Chondrocyte (in vitro differentiated cells): Measurements from ENCODE around the gene PTPRE. TPM values are rescaled to one million over a fixed set of nuclear protein-coding genes. Genes with fewer than 3 reads are reported as not detected.

Experiments used
- DNase-seq: peaks from one replicate; pipeline ENCODE4 v3.0.0; 2021; ENCODE audit warnings: mixed read lengths, low spot score
- H3K27ac Mint-ChIP-seq: one replicate; pipeline ENCODE4 v1.8.0; 2021; ENCODE audit warnings: mild to moderate bottlenecking, moderate library complexity, mixed read lengths; ENCODE audit not compliant: unreplicated experiment
- H3K27me3 Mint-ChIP-seq: 2 replicates; pipeline ENCODE4 v1.8.0; 2021; ENCODE audit warnings: low read depth, mixed read lengths
- H3K36me3 Mint-ChIP-seq: 2 replicates; pipeline ENCODE4 v1.8.0; 2021; ENCODE audit warnings: low read depth, mixed read lengths
- H3K4me1 Mint-ChIP-seq: 2 replicates; pipeline ENCODE4 v1.8.0; 2021; ENCODE audit warnings: low read depth, mild to moderate bottlenecking, mixed read lengths
- H3K4me3 Mint-ChIP-seq: one replicate; pipeline ENCODE4 v1.8.0; 2021; ENCODE audit warnings: mild to moderate bottlenecking, moderate library complexity, mixed read lengths; ENCODE audit not compliant: unreplicated experiment
- H3K9me3 Mint-ChIP-seq: 2 replicates; pipeline ENCODE4 v1.8.0; 2021; ENCODE audit warnings: low read depth, mixed read lengths
- total RNA-seq: library from RNA; stranded (reverse); gene quantifications from 3 replicates; pipeline ENCODE4 v1.2.1, GENCODE V29; 2021
- TF ChIP-seq, protein P1 (sequence below): fragments of 200-600 bp; sonication (generic); IDR thresholded peaks from 2 replicates; pipeline ENCODE4 v1.5.0; 2021; ENCODE audit warnings: antibody characterized with exemption, mild to moderate bottlenecking, moderate library complexity

The PTPRE gene
- total RNA-seq, 1 donor from 2014 or later, result 6.2 TPM

DNA sequence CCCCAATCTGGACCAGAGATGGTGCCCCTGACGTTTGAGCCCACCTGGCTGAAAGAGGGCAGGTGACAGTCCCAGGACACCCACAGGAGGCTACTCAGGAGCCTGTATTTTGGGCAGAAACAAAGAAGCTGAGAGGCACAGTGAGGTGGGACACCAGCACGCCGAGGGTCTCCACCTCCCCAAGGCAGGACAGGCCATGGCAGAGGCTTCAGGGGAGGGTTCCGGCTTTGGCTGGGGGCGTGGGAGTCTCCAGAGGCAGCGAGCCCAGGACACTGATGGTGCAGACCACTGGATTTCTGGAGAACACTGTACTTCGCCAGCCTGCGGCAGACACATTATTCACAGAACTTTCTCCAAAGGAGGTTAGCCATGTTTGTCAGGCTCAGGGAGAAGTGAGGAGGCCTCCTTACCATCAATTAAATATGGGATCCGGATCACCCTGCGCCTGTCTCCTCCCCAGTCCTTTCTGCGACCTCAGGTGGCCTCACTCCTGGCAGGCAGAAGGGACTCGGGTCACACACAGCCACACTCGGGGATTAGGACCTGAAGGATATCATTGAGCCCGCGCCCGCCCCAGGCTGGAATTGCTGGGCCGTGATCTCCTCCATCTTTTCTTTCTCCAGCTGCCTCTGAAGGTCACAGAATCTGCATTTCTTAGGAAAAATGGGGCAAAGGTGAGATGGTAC is 121.1 kb downstream of the PTPRE start:
- Mint-ChIP-seq H3K27ac (no peak overlapping the region), H3K36me3 (no peaks in the 10 kb centered on the region), H3K4me3 (no peak overlapping the region), H3K27me3 (no peaks in the 10 kb centered on the region), H3K9me3 (no peaks in the 10 kb centered on the region), H3K4me1 (peaks cover 5% of the 10 kb centered on the region)
- DNase-seq, result no peak
- TF ChIP-seq, protein P1, sequence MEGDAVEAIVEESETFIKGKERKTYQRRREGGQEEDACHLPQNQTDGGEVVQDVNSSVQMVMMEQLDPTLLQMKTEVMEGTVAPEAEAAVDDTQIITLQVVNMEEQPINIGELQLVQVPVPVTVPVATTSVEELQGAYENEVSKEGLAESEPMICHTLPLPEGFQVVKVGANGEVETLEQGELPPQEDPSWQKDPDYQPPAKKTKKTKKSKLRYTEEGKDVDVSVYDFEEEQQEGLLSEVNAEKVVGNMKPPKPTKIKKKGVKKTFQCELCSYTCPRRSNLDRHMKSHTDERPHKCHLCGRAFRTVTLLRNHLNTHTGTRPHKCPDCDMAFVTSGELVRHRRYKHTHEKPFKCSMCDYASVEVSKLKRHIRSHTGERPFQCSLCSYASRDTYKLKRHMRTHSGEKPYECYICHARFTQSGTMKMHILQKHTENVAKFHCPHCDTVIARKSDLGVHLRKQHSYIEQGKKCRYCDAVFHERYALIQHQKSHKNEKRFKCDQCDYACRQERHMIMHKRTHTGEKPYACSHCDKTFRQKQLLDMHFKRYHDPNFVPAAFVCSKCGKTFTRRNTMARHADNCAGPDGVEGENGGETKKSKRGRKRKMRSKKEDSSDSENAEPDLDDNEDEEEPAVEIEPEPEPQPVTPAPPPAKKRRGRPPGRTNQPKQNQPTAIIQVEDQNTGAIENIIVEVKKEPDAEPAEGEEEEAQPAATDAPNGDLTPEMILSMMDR, result no peak

DNA sequence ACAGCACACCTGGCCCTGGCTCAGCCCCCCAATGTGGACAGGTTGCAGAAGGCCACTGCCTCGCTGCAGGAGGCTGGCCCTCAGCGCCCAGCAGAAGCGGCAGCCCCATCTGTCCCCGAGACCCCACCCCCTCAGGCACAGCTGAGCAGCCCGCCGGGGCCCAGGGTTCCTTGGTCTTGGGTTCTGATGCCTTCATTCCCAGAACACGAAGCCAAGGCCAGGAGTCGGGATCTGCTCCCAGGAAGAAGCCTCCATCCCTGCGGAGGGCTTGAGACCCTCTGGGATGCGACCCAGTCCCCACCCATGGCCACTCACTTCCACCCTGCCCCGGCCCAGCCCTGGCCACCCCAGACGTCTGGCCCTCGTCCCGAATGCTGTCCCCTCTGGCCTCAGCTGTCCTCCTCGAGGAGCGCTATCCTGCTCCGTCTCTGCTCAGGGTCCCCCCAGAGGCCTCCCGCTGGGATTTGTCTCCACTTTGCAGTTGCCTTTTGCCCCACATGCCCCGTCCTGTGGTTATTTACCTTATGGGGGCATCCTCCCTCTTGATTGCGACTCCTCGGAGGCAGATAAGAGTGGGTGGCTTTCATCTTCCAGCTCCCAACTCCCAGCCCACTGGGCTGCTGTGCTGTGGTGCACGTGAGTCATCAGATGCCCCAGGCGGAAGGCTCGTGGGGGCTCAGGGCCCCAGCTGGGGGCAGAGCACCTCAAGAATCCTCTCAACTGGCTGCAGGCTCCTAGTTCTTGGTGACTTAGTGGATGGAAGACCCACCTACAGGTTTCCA is 121.8 kb downstream of the PTPRE start:
- TF ChIP-seq, protein P1, result no peak
- DNase-seq, result peak; percentile 76
- no peaks in the 10 kb centered on the region for H3K9me3 Mint-ChIP-seq

DNA sequence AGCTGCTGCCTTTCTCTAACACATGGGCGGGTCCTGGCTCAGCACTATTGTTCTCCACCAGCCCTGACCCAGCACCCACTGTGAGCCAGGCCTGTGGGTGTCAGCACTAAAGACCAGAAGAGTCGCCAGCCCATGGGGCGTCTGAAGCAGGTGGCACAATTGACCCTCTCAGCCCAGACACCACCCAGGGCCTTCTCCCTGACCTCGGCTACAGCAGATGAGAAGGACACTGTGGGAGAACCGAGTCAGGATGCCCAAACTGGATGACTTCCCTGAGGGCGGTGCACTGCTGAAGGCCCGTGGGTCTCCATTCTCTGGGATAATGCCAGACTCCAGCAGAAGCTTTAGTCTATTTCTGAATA is 122.4 kb downstream of the PTPRE start:
- peaks cover 5% of the 10 kb centered on the region for H3K4me1 Mint-ChIP-seq
- TF ChIP-seq, protein P1, result no peak

More for the DNA sequence above, 121.8 kb downstream of the PTPRE start:
- H3K27me3 Mint-ChIP-seq, result no peaks in the 10 kb centered on the region
- no peaks in the 10 kb centered on the region for H3K36me3 Mint-ChIP-seq
- H3K27ac Mint-ChIP-seq, result no peak overlapping the region
- no peak overlapping the region for H3K4me3 Mint-ChIP-seq
- peaks cover 5% of the 10 kb centered on the region for H3K4me1 Mint-ChIP-seq

DNA sequence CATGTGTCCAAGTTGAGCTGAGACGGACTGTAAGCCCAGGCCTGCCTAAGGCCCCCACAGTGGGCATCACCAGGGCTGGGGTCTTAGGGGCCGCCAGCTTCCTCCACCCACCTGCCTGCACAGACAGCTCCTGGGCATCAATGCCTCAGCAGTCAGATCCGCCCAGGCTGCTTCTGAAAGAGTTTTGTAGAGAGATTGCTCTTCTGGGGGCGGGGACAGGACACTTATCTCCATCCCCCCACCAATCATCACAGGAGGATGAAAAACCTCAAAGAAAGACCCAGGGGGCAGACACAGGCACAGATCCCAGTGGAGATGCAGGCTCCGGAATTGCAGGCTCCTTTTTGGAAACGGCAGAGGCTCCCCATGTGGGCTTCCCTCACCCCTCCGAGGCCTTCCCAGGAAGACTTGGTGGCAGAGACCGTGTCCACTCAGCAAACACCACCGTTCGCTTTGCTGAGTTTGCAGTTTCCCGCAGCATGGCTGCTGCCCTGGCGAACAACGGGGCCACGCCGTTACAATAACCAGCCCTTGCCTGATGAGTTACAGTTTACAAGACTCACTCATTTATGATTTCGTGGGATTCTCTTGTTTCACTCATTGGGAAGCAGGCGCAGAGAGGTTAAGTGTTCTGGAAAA is 122.9 kb downstream of the PTPRE start:
- Mint-ChIP-seq H3K4me1 (peaks cover 5% of the 10 kb centered on the region), H3K27ac (no peak overlapping the region), H3K36me3 (no peaks in the 10 kb centered on the region), H3K4me3 (no peak overlapping the region), H3K27me3 (no peaks in the 10 kb centered on the region), H3K9me3 (no peaks in the 10 kb centered on the region)
- TF ChIP-seq, protein P1, result no peak
- DNase-seq, result peak; percentile 72

More for the DNA sequence above, 122.4 kb downstream of the PTPRE start:
- no peaks in the 10 kb centered on the region for H3K9me3 Mint-ChIP-seq
- no peaks in the 10 kb centered on the region for H3K27me3 Mint-ChIP-seq
- no peaks in the 10 kb centered on the region for H3K36me3 Mint-ChIP-seq
- peak; percentile 53 for DNase-seq
- no peak overlapping the region for H3K4me3 Mint-ChIP-seq
- no peak overlapping the region for H3K27ac Mint-ChIP-seq

DNA sequence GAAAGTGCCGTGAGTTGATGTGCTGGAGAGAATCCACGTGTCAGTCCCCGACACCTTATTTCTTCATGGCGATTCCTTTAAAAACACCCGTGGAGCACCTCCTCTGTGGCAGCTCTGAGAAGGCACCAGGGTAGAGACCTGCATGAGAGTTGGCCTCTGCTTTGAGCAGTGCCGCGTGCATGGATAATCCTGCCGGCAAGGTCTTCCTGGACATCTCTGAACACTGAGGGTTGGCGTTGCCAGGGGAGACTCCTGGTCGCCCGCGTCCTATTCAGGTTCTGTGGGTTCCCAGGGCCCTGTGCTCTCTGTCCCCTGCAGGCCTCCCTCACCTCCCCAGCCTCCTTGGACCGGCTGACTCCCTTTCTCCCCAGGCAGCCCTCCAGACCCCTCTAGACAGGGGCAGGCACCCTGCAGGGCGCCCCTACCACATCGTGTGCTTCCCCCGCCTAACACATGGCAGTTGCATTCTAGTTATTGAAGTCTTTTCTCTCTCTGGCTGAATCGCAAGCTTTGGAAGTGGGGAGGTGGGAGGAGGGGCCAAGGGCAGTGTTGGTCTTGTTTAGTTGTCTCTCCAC is 123.7 kb downstream of the PTPRE start:
- Mint-ChIP-seq H3K27me3 (no peaks in the 10 kb centered on the region), H3K27ac (no peak overlapping the region)

More for the DNA sequence above, 123.7 kb downstream of the PTPRE start:
- no peaks in the 10 kb centered on the region for H3K9me3 Mint-ChIP-seq
- TF ChIP-seq, protein P1, result no peak
- peak; percentile 48 for DNase-seq
- no peaks in the 10 kb centered on the region for H3K36me3 Mint-ChIP-seq
- H3K4me1 Mint-ChIP-seq, result peaks cover 5% of the 10 kb centered on the region
- H3K4me3 Mint-ChIP-seq, result no peak overlapping the region
